Bronchial epithelial cell (primary cell): ENCODE data around the gene TMEM158. TPM values are rescaled to one million over a fixed set of nuclear protein-coding genes. Genes with fewer than 3 reads are reported as not detected.

Source experiments
- DNase-seq: peaks from one replicate; pipeline ENCODE4 v3.0.0-alpha.2; 2010; ENCODE audit warnings: low read depth
- FAIRE-seq: peaks from 2 replicates; lab custom pipeline; 2011; peaks lifted over from hg19 to GRCh38; lab: Jason Lieb, UNC
- H3K27me3 ChIP-seq: 2 replicates; pipeline ENCODE4 v1.5.1; 2011; ENCODE audit warnings: low read length; ENCODE audit not compliant: control insufficient read depth, insufficient read depth
- H3K36me3 ChIP-seq: 2 replicates; pipeline ENCODE4 v1.5.1; 2011; ENCODE audit warnings: low read length; ENCODE audit not compliant: control insufficient read depth, insufficient read depth
- H3K4me3 ChIP-seq: 2 replicates; pipeline ENCODE4 v1.5.1; 2011; ENCODE audit warnings: mild to moderate bottlenecking, low read depth, low read length, control low read depth
- total RNA-seq: library from RNA; depleted of rRNA; stranded (reverse); fragments of >200 nt; gene quantifications from 2 replicates; pipeline ENCODE4 v1.2.1, GENCODE V29; 2014
- TF ChIP-seq, protein P1 (sequence below): IDR thresholded peaks from 2 replicates; pipeline ENCODE4 v1.5.1; 2011; ENCODE audit warnings: mild to moderate bottlenecking, moderate library complexity, low read length, control low read depth, inconsistent platforms; ENCODE audit not compliant: insufficient read depth, severe bottlenecking

Gene TMEM158
- total RNA-seq, 1 donor from 2014 or later = 1.6 TPM

DNA sequence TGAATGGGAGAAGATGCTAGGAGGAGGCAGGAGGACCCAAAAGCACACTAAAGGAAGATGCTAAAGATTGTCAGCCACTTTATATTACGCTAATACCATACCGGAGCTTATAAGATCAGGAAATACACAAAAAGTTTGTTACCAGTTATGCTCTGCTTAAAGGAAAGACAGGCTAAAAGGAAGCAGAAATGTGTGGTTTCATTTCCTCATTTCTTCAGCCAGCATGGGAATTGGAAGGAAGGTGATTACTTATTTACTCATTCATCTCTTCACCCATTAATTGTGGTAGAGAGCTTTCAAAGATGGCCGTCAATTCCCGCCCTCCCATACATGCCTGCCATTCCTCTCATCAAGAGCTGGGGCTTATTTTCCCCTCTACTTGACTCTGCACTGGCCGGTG, 26.7 kb upstream of the TMEM158 start:
- DNase-seq = no peak
- FAIRE-seq = no peak
- H3K36me3 ChIP-seq = no peaks in the 10 kb centered on the region
- H3K27me3 ChIP-seq = no peaks in the 10 kb centered on the region
- H3K4me3 ChIP-seq = no peak overlapping the region
- TF ChIP-seq, protein P1, sequence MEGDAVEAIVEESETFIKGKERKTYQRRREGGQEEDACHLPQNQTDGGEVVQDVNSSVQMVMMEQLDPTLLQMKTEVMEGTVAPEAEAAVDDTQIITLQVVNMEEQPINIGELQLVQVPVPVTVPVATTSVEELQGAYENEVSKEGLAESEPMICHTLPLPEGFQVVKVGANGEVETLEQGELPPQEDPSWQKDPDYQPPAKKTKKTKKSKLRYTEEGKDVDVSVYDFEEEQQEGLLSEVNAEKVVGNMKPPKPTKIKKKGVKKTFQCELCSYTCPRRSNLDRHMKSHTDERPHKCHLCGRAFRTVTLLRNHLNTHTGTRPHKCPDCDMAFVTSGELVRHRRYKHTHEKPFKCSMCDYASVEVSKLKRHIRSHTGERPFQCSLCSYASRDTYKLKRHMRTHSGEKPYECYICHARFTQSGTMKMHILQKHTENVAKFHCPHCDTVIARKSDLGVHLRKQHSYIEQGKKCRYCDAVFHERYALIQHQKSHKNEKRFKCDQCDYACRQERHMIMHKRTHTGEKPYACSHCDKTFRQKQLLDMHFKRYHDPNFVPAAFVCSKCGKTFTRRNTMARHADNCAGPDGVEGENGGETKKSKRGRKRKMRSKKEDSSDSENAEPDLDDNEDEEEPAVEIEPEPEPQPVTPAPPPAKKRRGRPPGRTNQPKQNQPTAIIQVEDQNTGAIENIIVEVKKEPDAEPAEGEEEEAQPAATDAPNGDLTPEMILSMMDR = no peak

DNA sequence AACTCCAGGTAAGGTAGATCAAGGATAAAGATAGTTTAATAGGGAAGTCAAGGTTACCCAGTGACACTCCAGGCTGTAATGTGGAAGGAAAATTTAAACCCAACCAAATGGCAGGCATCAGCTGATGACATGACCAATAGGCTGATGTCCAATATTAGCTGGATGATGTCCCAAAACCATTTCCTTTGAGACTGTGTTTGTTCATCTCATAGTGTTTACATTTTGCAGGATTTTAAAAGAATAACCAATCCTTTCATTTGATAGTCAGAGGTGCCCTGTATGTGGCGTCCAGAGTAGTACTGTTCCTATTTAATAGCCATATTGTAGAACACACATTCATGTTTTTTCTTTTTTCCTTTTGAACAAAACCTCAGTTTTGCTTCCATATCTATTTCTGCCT, 23.3 kb upstream of the TMEM158 start:
- Histone ChIP-seq H3K36me3 (no peaks in the 10 kb centered on the region), H3K27me3 (no peaks in the 10 kb centered on the region), H3K4me3 (no peak overlapping the region)
- no peak for FAIRE-seq
- DNase-seq = no peak
- TF ChIP-seq, protein P1 = no peak

DNA sequence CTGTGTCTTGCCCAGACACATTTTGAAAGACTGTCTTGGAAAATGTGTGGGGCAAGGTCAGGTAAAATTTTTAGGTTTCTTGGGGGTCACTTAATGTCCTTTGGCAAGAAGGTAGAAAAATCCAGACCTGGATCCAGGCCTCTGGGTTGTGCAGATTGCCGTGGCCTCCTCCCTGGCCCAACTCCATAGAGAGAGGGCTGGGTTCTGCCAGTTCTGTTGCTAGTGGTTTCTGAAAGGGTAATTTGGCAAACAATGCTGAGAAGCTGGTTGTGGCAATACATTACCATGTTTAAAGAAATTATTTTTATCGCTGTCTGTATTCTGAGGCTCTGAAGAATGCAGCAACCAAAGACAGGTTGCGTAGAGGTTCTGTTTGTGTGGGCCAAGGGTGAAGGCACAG, 20.2 kb upstream of the TMEM158 start:
- FAIRE-seq (no peak), DNase-seq (no peak)
- TF ChIP-seq, protein P1 = no peak
- Histone ChIP-seq H3K27me3 (no peaks in the 10 kb centered on the region), H3K36me3 (no peaks in the 10 kb centered on the region), H3K4me3 (no peak overlapping the region)

DNA sequence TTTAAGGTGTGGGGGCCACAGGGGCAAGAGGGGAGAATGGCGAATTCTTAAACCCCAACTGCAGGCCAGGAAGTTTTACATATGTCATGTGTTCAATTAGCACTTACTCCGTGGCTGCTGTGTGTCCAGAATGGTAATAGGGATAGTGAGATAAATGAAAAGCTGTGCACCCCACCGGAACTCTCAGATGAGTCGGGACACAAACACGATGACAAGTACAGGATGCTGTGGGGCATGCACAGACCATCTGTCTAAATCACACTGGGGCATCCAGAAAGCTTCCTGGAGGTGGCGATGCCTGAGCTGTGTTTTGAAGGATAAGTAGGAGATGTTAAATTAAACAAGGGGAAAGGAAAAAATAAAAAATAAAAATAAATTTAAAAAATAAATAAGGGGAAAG, 18.3 kb upstream of the TMEM158 start:
- DNase-seq (peak; percentile 26), FAIRE-seq (no peak)
- Histone ChIP-seq H3K36me3 (no peaks in the 10 kb centered on the region), H3K27me3 (no peaks in the 10 kb centered on the region), H3K4me3 (no peak overlapping the region)
- TF ChIP-seq, protein P1 = peak; percentile 13

DNA sequence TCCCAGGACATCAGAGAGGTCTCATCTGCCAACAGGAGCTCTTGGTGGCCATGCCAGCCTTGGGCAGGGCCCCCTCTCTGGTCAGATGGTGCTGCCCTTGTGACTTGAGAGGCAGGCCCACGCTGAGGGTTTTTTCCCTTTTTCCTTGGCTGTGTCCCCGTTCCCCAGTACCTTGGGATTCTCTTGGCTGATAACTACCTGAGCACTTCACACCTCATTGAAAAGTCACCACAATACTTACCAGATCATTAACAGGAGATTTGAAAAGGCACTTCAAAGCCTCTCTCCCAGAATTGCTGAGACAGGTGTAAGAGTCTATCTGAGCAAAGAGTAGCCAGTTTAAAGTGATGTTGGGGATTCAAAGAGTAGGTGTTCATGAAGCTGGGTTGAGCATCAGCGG, 15.1 kb upstream of the TMEM158 start:
- H3K36me3 ChIP-seq = no peaks in the 10 kb centered on the region
- no peak overlapping the region for H3K4me3 ChIP-seq
- TF ChIP-seq, protein P1 = no peak
- FAIRE-seq (no peak), DNase-seq (no peak)
- H3K27me3 ChIP-seq = no peaks in the 10 kb centered on the region

DNA sequence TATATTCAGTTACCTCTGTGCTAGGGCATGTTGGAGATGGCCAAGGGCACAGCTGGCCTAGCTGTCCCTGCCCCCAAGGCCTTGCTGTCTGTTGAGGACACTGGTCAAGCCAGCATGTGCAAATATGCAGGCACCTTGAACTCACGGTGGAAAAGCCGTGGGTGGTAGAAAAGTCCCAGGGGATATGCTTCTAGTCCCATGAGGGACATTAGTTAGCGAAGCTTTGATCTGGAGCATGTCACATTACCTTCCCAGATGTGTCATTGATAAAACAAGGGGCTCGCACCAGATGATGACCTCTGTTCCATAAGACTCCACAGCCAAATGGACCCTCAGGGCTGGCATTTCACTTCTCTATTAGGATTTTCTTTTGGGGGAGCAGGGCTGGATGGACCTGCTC, 14.2 kb upstream of the TMEM158 start:
- TF ChIP-seq, protein P1 = no peak
- no peaks in the 10 kb centered on the region for H3K36me3 ChIP-seq
- no peak for FAIRE-seq

More for the DNA sequence above, 14.2 kb upstream of the TMEM158 start:
- no peaks in the 10 kb centered on the region for H3K27me3 ChIP-seq
- no peak overlapping the region for H3K4me3 ChIP-seq
- no peak for DNase-seq
